Mesothelial cell of epicardium (in vitro differentiated cells): Measurements from ENCODE around the gene SLC5A10. TPM values are rescaled to one million over a fixed set of nuclear protein-coding genes. Genes with fewer than 3 reads are reported as not detected.

Experiments
- DNase-seq, 2 experiments: peaks; one replicate each; pipeline ENCODE4 v3.0.0; 2021; ENCODE audit warnings: low spot score in 2 of 2; ENCODE audit not compliant: unreplicated experiment in 2 of 2
- H3K27ac Mint-ChIP-seq: 2 replicates; pipeline ENCODE4 v1.8.0; 2021; ENCODE audit warnings: mixed read lengths
- H3K27me3 Mint-ChIP-seq: 2 replicates; pipeline ENCODE4 v1.8.0; 2021; ENCODE audit warnings: low read depth, mixed read lengths
- H3K36me3 Mint-ChIP-seq: 2 replicates; pipeline ENCODE4 v1.8.0; 2021; ENCODE audit warnings: mixed read lengths
- H3K4me1 Mint-ChIP-seq: 2 replicates; pipeline ENCODE4 v1.8.0; 2021; ENCODE audit warnings: mixed read lengths
- H3K4me3 Mint-ChIP-seq: 2 replicates; pipeline ENCODE4 v1.8.0; 2021; ENCODE audit warnings: mild to moderate bottlenecking, moderate library complexity, mixed read lengths
- H3K9me3 Mint-ChIP-seq: 2 replicates; pipeline ENCODE4 v1.8.0; 2021; ENCODE audit warnings: mixed read lengths
- CTCF ChIP-seq: fragments of 200-600 bp; sonication (generic); IDR thresholded peaks from one replicate; pipeline ENCODE4 v1.5.0; 2021; ENCODE audit warnings: antibody characterized with exemption; ENCODE audit not compliant: unreplicated experiment
- total RNA-seq: library from RNA; stranded (reverse); gene quantifications from 3 replicates; pipeline ENCODE4 v1.2.1, GENCODE V29; 2021

The SLC5A10 gene
- total RNA-seq, 1 donor from 2014 or later = 0.25 TPM

- DNase-seq = no peak
- TF ChIP-seq CTCF = no peak
- Mint-ChIP-seq H3K9me3 (no peaks in the 10 kb centered on the region), H3K27ac (peak overlapping the region; percentile 48), H3K4me1 (peaks cover 44% of the 10 kb centered on the region), H3K36me3 (peaks cover 5% of the 10 kb centered on the region), H3K27me3 (no peaks in the 10 kb centered on the region), H3K4me3 (no peak overlapping the region)
Observed at GRCh38 chr17:18965530-18966236, 13.7 kb downstream of the SLC5A10 start.

GRCh38 chr17:18966831-18967624 lies 15.1 kb downstream of the SLC5A10 start:
- Mint-ChIP-seq H3K4me1 (peaks cover 32% of the 10 kb centered on the region), H3K27ac (peak overlapping the region; percentile 91), H3K27me3 (no peaks in the 10 kb centered on the region), H3K36me3 (peaks cover 5% of the 10 kb centered on the region), H3K9me3 (no peaks in the 10 kb centered on the region), H3K4me3 (no peak overlapping the region)
- DNase-seq = peak in 1 of 2 experiments; percentile 57
- no peak for TF ChIP-seq CTCF

- H3K36me3 Mint-ChIP-seq = peaks cover 5% of the 10 kb centered on the region
- peak overlapping the region; percentile 91 for H3K27ac Mint-ChIP-seq
- TF ChIP-seq CTCF = no peak
- H3K4me1 Mint-ChIP-seq = peaks cover 23% of the 10 kb centered on the region
- no peaks in the 10 kb centered on the region for H3K27me3 Mint-ChIP-seq
- no peak overlapping the region for H3K4me3 Mint-ChIP-seq
- no peaks in the 10 kb centered on the region for H3K9me3 Mint-ChIP-seq
- no peak for DNase-seq
Observed at GRCh38 chr17:18967916-18968315, 16.0 kb downstream of the SLC5A10 start.

GRCh38 chr17:18968345-18968744 lies 16.4 kb downstream of the SLC5A10 start:
- Mint-ChIP-seq H3K4me3 (no peak overlapping the region), H3K27ac (peak overlapping the region; percentile 91), H3K9me3 (no peaks in the 10 kb centered on the region), H3K36me3 (peaks cover 5% of the 10 kb centered on the region), H3K4me1 (peaks cover 21% of the 10 kb centered on the region), H3K27me3 (no peaks in the 10 kb centered on the region)
- no peak for DNase-seq
- TF ChIP-seq CTCF = no peak

- Mint-ChIP-seq H3K36me3 (peaks cover 5% of the 10 kb centered on the region), H3K4me3 (no peak overlapping the region), H3K27ac (peak overlapping the region; percentile 91), H3K4me1 (peaks cover 21% of the 10 kb centered on the region), H3K9me3 (no peaks in the 10 kb centered on the region), H3K27me3 (no peaks in the 10 kb centered on the region)
- DNase-seq = no peak
- no peak for TF ChIP-seq CTCF
Observed at GRCh38 chr17:18968945-18969887, 17.3 kb downstream of the SLC5A10 start.
